Panc1 (cell line): ENCODE results near the gene CUX1.

Source experiments
- CTCF ChIP-seq: fragments of 450-650 bp; IDR thresholded peaks from 2 replicates; pipeline ENCODE4 v1.5.1; 2017; ENCODE audit warnings: mild to moderate bottlenecking
- POLR2AphosphoS5 ChIP-seq: IDR thresholded peaks from 2 replicates; pipeline ENCODE4 v1.6.1; 2012; ENCODE audit warnings: mild to moderate bottlenecking, low read depth, low read length, moderate library complexity
- REST ChIP-seq, 2 experiments: IDR thresholded peaks; 2 replicates each; pipeline ENCODE4 v1.6.1; 2011 to 2012; ENCODE audit warnings: low read depth in 2 of 2, control low read depth in 1 of 2, low read length in 1 of 2, mild to moderate bottlenecking in 1 of 2, moderate library complexity in 1 of 2; ENCODE audit not compliant: insufficient read depth in 1 of 2
- SIN3A ChIP-seq: IDR thresholded peaks from 2 replicates; pipeline ENCODE4 v1.6.1; 2012; ENCODE audit warnings: low read depth, mild to moderate bottlenecking, low read length, moderate library complexity, borderline replicate concordance; ENCODE audit not compliant: insufficient read depth

GRCh38 chr7:101944611-101945010, 127.2 kb downstream of the CUX1 start:
- TF ChIP-seq CTCF (no peak), POLR2AphosphoS5 (no peak), SIN3A (no peak), REST (IDR thresholded peaks at IDR 0.05; ENCODE audit: insufficient read depth in 1 of 2, low read depth in 2 of 2, low read length in 1 of 2) (no peak)
